GM23248 (cell line): Measurements from ENCODE around the gene TRIO.

Source experiments
- EZH2 ChIP-seq: fragments of 200-600 bp; sonication (generic); IDR thresholded peaks from 2 replicates; pipeline ENCODE4 v1.6.1; 2018; ENCODE audit warnings: antibody characterized with exemption, mild to moderate bottlenecking; ENCODE audit not compliant: insufficient read depth, poor library complexity, severe bottlenecking
- EZH2phosphoT487 ChIP-seq: fragments of 200-600 bp; sonication (generic); IDR thresholded peaks from 2 replicates; pipeline ENCODE4 v1.6.1; 2018; ENCODE audit warnings: antibody characterized with exemption, moderate library complexity, mild to moderate bottlenecking, low read depth; ENCODE audit not compliant: insufficient read depth

- TF ChIP-seq EZH2phosphoT487 (no peak), EZH2 (no peak)
Observed at GRCh38 chr5:14367364-14367763, 224.2 kb downstream of the TRIO start.
